LHCN-M2 (cell line): Measurements from ENCODE around the gene PRRC2C. TPM values are rescaled to one million over a fixed set of nuclear protein-coding genes. Genes with fewer than 3 reads are reported as not detected.
"Not testable (repeated sequence)": the region's sequence is repeated elsewhere in the genome, so short reads cannot be mapped to it uniquely, and the experiment has no call there.

Experiments used
- DNase-seq: peaks from one replicate; pipeline ENCODE4 v3.0.0-alpha.2; 2012; ENCODE audit warnings: low read depth
- total RNA-seq: library from RNA; depleted of rRNA; stranded (reverse); fragments of >200 nt; gene quantifications from 2 replicates; pipeline ENCODE4 v1.2.3, GENCODE V29; 2014

The PRRC2C gene
- total RNA-seq, 1 experiment from 2014 or later, result 63.6 TPM

GRCh38 chr1:171500304-171500703 lies 15.0 kb downstream of the PRRC2C start:
- no peak for DNase-seq

DNA sequence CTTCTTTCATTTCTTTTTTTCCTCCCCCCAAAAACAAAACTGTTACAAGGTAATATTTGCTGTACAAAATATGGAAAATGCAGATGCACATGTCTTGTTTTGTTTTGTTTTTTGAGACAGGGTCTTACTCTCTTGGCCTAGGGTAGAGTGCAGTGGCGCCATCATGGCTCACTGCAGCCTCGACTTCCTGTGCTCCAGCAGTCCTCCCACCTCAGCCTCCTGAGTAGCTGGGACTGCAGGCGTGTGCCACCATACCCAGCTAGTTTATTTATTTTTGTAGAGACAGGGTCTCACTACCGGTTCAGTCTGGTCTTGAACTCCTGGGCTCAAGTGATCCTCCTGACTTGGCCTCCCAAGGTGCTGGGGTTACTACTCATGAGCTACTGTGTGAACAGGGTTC lies 15.5 kb downstream of the PRRC2C start:
- no peak for DNase-seq

- DNase-seq, result no peak
Measured at GRCh38 chr1:171501305-171502024, 16.1 kb downstream of the PRRC2C start.

GRCh38 chr1:171506525-171507304 lies 21.4 kb downstream of the PRRC2C start:
- DNase-seq, result no peak

DNA sequence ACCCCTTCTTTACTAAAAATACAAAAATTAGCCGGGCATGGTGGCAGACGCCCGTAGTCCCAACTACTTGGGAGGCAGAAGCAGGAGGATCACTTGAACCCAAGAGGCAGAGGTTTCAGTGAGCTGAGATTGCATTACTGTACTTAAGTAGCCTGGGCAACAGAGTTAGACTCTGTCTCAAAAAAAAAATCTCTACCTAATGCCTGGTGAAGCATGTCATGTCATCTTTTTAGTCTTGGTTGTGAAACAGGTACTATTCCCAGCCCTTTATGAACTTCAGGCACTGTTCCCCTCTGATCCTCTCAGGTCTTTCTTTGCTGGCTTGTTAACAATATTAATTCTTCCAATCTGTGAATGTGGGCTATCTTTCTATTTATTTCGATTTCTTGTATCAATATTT lies 22.1 kb downstream of the PRRC2C start:
- DNase-seq, result no peak

DNA sequence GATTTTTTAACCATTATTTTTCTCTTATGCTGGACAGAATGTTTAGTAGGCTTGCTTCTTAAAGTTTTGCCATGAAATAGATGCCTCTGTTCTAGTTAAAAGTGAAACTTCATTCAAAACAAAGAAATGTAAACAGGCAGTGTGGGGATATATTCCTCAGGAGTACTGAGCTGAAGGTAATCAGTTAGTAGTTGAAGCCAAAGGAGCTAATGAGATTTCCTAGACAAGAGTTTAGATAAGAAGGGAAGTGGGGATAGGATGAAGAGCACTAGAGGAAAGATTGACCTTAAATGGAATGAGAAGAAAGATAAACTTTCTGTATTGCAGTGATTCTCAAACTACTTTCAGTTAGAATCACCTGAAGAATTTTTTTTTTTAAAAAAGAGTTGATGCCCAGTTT lies 23.9 kb downstream of the PRRC2C start:
- DNase-seq, result no peak

DNA sequence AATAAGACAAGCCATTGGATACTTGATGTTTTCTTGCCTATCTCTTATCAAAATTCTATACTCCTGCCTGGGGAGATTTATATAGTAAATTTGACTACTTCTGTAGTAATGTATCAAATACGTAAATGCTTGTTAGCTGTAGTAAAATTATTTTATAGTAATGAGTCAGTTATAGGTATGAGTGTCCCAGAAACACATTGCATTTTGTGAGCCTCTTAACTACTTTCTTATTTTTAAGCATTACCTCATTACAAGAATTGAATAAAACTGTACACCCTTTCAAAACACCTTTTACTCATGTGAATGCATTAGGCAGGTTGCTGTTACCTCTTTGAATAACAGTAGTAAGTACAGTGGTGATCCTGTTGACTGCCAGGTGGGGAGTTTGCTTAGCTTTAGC lies 28.4 kb downstream of the PRRC2C start:
- DNase-seq, result no peak

GRCh38 chr1:171515299-171515698 lies 30.0 kb downstream of the PRRC2C start:
- no peak for DNase-seq

DNA sequence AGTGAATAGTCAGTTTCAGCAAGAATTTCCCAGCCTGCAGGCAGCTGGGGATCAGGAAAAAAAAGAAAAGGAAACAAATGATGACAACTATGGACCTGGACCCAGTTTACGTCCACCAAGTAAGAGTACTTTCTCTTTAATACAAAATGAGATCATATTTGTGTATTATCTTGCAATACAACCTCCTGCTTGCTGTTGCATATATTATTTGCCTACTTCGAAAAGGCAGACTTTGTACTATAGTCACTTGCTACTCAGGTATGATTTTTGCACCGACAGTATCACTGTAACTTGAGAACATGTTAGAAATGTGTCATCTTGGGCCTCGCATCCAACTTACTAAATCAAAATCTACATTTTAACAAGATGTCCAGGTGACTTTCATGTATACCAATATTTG lies 30.4 kb downstream of the PRRC2C start:
- no peak for DNase-seq

DNA sequence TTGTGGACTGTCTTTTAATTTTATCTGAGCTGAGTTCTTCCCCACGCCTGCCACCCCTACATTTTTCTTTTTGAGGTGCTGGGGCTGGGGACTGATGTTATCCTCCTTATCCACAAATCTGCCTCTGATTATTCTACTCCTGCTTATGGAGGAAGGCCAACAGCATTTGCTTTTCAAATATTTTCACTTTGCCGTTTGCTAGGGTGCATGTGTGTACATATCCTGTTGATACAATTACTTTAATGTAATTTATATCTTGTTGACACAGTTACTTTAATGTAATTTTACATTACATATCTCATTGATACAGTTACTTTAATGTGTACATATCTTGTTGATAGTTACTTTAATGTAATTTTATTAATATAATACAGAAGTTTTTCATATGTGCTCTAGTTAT lies 36.2 kb downstream of the PRRC2C start:
- no peak for DNase-seq

GRCh38 chr1:171530676-171531075 lies 45.3 kb downstream of the PRRC2C start:
- DNase-seq, result no peak

GRCh38 chr1:171532520-171532919 lies 47.2 kb downstream of the PRRC2C start:
- DNase-seq, result no peak

- no peak for DNase-seq
Measured at GRCh38 chr1:171545523-171545922, 60.2 kb downstream of the PRRC2C start.

DNA sequence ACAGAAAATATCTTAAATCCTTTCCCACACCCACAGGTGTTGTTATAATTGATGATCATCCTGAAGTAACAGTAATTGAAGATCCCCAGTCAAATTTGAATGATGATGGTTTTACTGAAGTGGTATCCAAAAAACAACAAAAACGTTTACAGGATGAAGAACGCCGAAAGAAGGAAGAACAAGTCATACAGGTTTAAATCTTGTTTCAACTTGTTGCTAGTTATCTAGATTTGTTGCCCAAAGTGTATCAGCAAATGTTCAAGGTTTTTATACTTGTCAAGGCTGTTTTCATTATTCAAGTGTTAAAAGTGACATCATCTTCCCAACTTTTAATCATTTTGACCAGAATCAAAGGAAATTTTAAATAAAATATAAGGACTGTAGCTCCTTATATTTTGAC lies 64.7 kb downstream of the PRRC2C start:
- DNase-seq, result no peak

DNA sequence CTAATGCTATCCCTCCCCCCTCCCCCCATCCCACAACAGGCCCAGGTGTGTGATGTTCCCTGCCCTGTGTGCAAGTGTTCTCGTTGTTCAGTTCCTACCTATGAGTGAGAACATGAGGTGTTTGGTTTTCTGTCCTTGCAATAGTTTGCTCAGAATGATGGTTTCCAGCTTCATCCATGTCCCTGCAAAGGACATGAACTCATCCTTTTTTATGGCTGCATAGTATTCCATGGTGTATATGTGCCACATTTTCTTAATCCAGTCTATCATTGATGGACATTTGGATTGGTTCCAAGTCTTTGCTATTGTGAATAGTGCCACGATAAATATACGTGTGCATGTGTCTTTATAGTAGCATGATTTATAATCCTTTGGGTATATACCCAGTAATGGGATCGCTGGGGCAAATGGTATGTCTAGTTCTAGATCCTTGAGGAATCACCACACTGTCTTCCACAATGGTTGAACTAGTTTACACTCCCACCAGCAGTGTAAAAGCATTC lies 65.3 kb downstream of the PRRC2C start:
- not testable (repeated sequence) for DNase-seq

DNA sequence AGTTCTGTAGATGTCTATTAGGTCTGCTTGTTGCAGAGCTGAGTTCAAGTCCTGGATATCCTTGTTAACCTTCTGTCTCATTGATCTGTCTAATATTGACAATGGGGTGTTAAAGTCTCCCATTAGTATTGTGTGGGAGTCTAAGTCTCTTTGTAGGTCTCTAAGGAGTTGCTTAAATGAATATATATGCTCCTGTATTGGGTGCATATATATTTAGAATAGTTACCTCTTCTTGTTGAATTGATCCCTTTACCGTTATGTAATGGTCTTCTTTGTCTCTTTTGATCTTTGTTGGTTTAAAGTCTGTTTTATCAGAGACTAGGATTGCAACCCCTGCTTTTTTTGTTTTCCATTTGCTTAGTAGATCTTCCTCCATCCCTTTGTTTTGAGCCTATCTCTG lies 68.6 kb downstream of the PRRC2C start:
- peak; percentile 3 for DNase-seq

DNA sequence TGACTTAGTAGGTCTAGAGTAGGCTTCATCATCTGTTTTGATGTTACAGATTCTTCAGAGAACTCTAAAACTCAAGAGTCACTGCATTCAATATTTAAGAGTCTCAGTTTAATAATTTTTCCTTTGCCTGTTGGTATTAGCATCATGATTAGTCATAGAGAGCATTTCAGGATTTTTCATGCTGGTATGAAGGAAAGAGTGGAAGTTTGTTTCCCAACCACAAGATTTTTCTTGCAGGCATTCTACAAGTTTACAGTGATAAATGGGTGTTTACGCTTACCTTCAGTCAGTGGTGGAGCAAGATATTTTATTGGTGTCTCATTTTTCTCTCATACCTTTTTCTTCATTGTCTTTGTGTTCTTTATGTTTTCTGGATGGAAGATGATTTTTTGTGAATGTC lies 78.3 kb downstream of the PRRC2C start:
- peak; percentile 35 for DNase-seq

DNA sequence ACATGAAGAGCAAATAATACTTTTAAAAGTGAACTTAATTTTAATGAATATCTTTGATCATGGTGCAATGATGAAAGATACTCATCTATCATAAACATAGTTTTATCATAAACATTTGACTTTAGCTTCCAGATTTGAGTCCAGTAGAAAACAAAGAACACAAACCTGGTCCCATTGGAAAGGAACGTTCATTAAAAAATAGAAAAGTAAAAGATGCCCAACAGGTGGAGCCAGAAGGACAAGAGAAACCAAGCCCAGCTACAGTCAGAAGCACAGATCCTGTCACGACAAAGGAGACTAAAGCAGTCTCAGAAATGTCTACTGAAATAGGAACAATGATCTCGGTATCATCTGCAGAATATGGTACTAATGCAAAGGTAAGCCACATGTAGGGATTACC lies 81.1 kb downstream of the PRRC2C start:
- no peak for DNase-seq

GRCh38 chr1:171570295-171570694 lies 85.0 kb downstream of the PRRC2C start:
- DNase-seq, result no peak

DNA sequence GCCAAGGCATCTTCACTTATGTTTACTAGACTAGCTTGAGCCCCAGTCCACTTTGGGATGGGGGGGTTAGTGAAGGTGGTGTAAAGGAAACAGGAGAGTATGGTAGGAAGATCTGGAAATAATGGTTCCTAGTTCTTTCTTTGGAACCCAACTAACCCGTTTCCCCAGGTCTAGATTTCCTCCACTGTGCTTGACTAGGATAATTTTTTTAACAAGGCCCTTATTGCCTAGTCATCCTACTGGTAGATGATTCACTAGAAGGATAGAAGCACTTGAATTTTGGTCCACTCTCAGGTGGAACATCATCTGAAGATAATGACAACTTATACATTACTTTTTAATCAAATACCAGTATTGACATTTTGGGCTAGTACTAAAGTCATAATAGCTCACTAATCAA lies 90.8 kb downstream of the PRRC2C start:
- DNase-seq, result no peak

DNA sequence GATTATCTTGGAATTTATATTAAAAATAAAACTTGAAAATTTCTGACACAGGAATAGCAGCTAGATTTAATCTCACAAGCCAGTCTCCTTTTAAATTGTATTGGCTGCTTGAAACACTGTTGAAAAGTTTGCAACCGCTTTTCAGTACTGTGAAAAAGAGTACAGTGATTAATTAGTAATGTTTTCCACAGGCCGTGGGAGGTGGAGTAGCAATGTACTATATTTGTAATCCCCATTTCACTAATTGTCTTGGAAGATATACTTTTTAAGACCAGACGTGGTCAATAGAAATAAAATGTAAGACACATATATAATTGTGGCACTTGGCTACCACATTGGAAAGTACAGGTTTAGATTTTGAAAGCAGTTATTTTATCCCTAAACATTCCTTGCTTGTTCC lies 95.9 kb downstream of the PRRC2C start:
- no peak for DNase-seq

DNA sequence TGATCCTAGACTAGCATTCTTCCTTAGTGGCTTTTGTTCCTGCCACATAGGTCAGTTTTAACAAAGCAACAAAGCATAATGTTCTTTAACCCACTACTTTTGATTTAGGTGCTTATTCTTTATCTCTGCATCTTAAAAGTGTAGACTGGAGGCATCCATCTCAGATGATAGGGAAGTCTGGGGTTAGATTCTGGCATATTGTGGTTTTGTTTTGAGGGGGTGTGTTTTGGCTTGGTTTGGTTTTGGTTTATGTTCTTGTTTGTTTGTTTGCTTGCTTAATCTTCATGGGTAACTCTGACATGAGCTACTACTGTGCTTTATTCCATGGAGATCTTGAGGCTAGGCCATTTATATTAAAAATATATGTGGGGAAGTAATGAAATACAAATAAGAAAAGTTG lies 96.4 kb downstream of the PRRC2C start:
- DNase-seq, result no peak

GRCh38 chr1:171582589-171582988 lies 97.3 kb downstream of the PRRC2C start:
- no peak for DNase-seq
